Calu3 (cell line): Measurements from ENCODE around the gene MSRB2. TPM values are rescaled to one million over a fixed set of nuclear protein-coding genes. Genes with fewer than 3 reads are reported as not detected.

ENCODE experiments used
- BruUV-seq: library from RNA; stranded (reverse); fragments of 400-500 nt; replicated peaks from 2 replicates; lab custom pipeline; 2021; lab: Mats Ljungman, UMichigan
- CTCF ChIA-PET: fragments of 300-600 bp; sonication (Branson Sonifier 250); formaldehyde crosslinking; loops from one replicate; lab custom pipeline; 2022; ENCODE audit warnings: antibody characterized with exemption; lab: Charles Lee
- DNase-seq: peaks from one replicate; pipeline ENCODE4 v3.0.0; 2022
- H3K27ac Mint-ChIP-seq: one replicate; pipeline ENCODE4 v1.8.0; 2022; ENCODE audit warnings: mixed read lengths; ENCODE audit not compliant: unreplicated experiment
- H3K27me3 Mint-ChIP-seq: one replicate; pipeline ENCODE4 v1.8.0; 2022; ENCODE audit warnings: mixed read lengths; ENCODE audit not compliant: unreplicated experiment
- H3K36me3 Mint-ChIP-seq: one replicate; pipeline ENCODE4 v1.8.0; 2022; ENCODE audit warnings: mild to moderate bottlenecking, moderate library complexity, mixed read lengths; ENCODE audit not compliant: insufficient read depth, unreplicated experiment
- H3K4me1 Mint-ChIP-seq: one replicate; pipeline ENCODE4 v1.8.0; 2022; ENCODE audit warnings: mild to moderate bottlenecking, low read depth, mixed read lengths; ENCODE audit not compliant: unreplicated experiment
- H3K4me3 Mint-ChIP-seq: one replicate; pipeline ENCODE4 v1.8.0; 2022; ENCODE audit warnings: mild to moderate bottlenecking, low read depth, moderate library complexity, mixed read lengths; ENCODE audit not compliant: unreplicated experiment
- H3K9me3 Mint-ChIP-seq: one replicate; pipeline ENCODE4 v1.8.0; 2022; ENCODE audit warnings: low read depth, mixed read lengths; ENCODE audit not compliant: unreplicated experiment
- CTCF ChIP-seq: fragments of 200-600 bp; IDR thresholded peaks from one replicate; pipeline ENCODE4 v1.8.0; 2022; ENCODE audit warnings: antibody characterized with exemption; ENCODE audit not compliant: unreplicated experiment
- intact Hi-C: fragments of 100-400 bp; cut with micrococcal nuclease; formaldehyde crosslinking; loops from one replicate; pipeline ENCODE4 v1.10.0; 2022; ENCODE audit not compliant: unreplicated experiment
- total RNA-seq: library from RNA; stranded (reverse); gene quantifications from 2 replicates; pipeline ENCODE4 v1.2.3, GENCODE V29; 2022

Gene MSRB2
- total RNA-seq, 1 experiment from 2014 or later, result 12.6 TPM

GRCh38 chr10:23088609-23089008 lies 6.8 kb upstream of the MSRB2 start:
- TF ChIP-seq CTCF, result no peak
- no peak for DNase-seq
- Mint-ChIP-seq H3K27me3 (no peaks in the 10 kb centered on the region), H3K36me3 (no peaks in the 10 kb centered on the region), H3K4me3 (no peak overlapping the region), H3K27ac (no peak overlapping the region), H3K9me3 (peaks cover 8% of the 10 kb centered on the region), H3K4me1 (no peaks in the 10 kb centered on the region)
- no TSS peak for BruUV-seq
- intact Hi-C loops, result no loop called here
- CTCF ChIA-PET, result no interaction called here

GRCh38 chr10:23094786-23095403 lies 484 bp upstream of the MSRB2 start:
- Mint-ChIP-seq H3K4me1 (peaks cover 4% of the 10 kb centered on the region), H3K27ac (peak overlapping the region; percentile 27), H3K27me3 (no peaks in the 10 kb centered on the region), H3K4me3 (peak overlapping the region; percentile 95), H3K9me3 (peaks cover 2% of the 10 kb centered on the region), H3K36me3 (peaks cover 20% of the 10 kb centered on the region)
- no peak for DNase-seq
- CTCF ChIA-PET, result no interaction called here
- no TSS peak for BruUV-seq
- intact Hi-C loops, result no loop called here
- TF ChIP-seq CTCF, result no peak

GRCh38 chr10:23095966-23096801 lies 805 bp downstream of the MSRB2 start:
- Mint-ChIP-seq H3K27ac (peak overlapping the region; percentile 81), H3K27me3 (no peaks in the 10 kb centered on the region), H3K4me1 (peaks cover 13% of the 10 kb centered on the region), H3K4me3 (peak overlapping the region; percentile 95), H3K36me3 (peaks cover 20% of the 10 kb centered on the region), H3K9me3 (peaks cover 7% of the 10 kb centered on the region)
- CTCF ChIA-PET, result no interaction called here
- no peak for DNase-seq
- no TSS peak for BruUV-seq
- intact Hi-C loops, result no loop called here
- no peak for TF ChIP-seq CTCF

GRCh38 chr10:23096802-23097549 lies 1.6 kb downstream of the MSRB2 start:
- peak overlapping the region; percentile 81 for H3K27ac Mint-ChIP-seq
- CTCF ChIA-PET, result no interaction called here
- no peak for DNase-seq
- H3K36me3 Mint-ChIP-seq, result peaks cover 20% of the 10 kb centered on the region
- no peak for TF ChIP-seq CTCF
- intact Hi-C loops, result no loop called here
- peaks cover 6% of the 10 kb centered on the region for H3K9me3 Mint-ChIP-seq
- BruUV-seq, result TSS peak; percentile 78
- peaks cover 13% of the 10 kb centered on the region for H3K4me1 Mint-ChIP-seq
- no peaks in the 10 kb centered on the region for H3K27me3 Mint-ChIP-seq
- peak overlapping the region; percentile 95 for H3K4me3 Mint-ChIP-seq
